ENCODE measurements around the gene EIF3L.

The EIF3L gene

DNA sequence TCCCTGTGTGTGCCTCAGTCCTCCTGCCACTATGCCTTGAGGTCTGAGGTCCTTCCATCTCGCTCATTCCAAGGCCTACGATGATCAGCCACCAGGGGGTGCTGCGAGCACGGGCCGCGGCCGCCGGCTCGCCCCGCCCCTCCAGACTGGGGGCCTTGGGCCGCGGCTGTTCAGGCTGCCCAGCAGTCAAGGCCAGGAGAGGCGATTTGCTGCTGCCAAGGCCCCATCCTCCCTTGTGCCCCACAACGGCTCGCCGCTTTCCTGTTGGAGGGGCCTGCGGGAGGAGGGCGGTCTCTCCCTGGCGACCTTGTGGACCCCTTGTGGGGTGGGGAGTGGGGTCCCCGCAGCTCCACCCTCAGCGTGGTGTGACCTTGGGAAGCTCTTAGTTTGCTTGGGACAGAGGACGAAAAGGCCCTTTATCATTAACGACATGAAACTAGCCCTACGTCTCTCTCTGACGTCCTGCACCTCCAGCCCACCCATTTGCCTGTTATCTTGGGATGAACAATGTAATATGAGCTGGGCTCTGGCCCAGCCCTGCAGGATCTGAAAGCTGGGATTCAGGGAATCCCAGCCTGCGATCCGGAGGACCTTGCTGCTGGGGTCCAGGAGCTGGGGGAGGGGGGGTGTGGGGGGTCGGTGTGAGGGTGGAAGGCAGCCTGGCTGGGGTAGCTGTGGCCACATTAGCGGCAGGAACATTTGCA is 31.4 kb upstream of the EIF3L start:
- DNase-seq: peak; percentile 76

- no peak for DNase-seq
Observed at GRCh38 chr22:37818409-37819104, 30.7 kb upstream of the EIF3L start.

- DNase-seq: no peak
Observed at GRCh38 chr22:37819105-37819433, 30.1 kb upstream of the EIF3L start.

DNA sequence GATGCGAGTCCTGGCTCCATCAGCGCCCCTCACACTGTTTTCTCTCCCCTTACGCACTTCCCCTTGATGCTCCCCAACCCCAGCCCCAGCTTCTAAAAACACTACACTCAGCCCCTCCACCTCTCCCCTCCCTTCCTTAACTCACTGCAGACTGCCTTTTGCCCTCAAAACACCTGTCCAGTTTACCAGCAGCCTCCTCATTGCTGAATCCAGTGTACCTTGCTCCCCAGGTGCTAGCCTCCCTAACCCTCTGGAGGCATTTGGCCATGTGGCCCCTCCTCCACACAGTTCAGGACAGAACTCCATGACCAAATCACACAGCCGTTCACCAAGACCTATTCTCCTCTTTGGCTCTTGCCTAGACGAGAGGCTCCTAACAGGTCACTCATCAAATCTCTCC is 28.9 kb upstream of the EIF3L start:
- DNase-seq: no peak

DNA sequence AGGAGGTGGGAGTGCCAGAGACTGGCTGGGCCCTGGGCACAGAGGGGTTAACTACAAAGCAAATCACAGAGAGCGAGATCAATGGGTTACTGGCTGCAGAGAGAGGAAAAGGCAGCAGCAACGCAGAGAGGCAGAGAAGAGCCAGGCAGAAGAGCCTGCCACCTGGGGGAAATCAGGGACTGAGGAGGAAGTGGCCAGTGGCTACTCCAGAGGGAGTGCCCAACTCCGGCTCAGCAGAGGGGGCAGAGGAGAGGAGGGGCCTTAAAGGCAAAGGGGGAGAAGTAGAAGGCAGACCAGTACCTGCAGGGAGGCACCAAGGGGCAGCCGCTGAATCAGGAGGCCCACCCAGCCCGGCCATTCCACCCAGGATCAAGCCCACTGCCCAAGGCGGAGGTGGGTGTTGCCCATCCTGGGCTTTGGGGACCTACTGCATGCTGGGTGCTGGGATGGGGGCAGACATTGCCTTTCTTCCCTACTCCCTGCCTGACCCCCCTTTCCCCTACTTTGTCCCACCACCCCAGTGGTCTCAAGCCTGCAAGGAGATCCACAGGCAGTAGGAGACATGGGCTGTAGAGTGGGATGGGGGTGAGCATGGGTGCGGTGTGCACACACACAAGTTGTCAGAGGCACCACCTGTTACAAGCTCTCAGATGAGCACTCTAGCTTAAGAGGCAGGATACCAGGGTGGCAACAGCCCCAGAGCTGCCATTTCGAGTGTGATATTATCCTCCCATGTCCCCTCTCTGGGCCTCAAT is 27.0 kb upstream of the EIF3L start:
- DNase-seq: no peak

DNA sequence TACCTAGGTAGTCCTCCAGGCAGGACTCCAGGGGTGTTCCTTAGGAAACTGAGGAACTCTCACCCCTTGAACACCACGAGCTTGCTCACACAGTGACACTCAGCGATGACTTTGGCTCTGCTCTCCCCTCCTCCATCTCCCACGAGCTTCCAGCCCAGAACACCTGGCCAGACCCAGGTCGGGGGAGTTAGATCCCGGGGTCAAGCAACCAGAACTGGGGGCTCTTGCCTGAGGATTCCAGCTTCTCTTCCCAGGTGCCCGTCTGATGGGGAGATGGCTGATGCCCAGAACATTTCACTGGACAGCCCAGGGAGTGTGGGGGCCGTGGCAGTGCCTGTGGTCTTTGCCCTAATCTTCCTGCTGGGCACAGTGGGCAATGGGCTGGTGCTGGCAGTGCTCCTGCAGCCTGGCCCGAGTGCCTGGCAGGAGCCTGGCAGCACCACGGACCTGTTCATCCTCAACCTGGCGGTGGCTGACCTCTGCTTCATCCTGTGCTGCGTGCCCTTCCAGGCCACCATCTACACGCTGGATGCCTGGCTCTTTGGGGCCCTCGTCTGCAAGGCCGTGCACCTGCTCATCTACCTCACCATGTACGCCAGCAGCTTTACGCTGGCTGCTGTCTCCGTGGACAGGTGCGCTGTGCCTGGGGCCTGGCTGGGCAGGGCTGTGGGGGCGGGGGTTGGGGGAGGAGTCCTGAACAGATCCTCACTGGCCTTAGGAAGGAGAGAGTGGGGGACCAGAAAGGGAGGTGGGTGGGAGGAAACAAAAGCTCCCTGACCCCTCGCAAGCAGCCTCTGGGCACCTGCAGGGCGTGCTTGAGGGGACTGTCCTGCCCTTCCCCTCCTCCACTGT is 25.9 kb upstream of the EIF3L start, which contains the start of gene GALR3:
Gene GALR3, plus strand, starts transcription at position 249 of the 852 bp plus-strand sequence. Its CDS starts 25 bp downstream, at position 274.
- no peak for DNase-seq

- no peak for DNase-seq
Observed at GRCh38 chr22:37824674-37825641, 24.3 kb upstream of the EIF3L start.

DNA sequence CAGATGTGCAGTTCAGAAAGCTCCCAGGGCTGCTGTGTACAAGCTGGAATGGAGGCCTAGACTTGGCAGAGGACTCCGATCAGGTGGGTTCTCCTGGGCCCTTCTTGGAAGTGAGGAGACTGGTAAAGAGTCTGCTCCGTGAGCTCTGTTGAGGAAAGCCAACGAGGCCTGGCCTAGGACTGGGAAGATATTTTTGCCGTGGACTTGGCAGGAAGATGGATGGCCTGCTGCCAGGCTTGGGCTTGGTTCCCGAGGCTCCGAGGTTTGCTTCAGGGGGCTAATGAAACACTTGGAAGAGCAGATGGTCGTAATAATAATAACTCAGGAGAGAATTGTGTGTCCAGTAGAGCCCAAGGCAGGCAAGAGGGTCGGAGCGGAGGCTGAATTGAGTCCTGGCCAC is 22.2 kb upstream of the EIF3L start:
- DNase-seq: no peak

GRCh38 chr22:37830093-37830842 is 19.0 kb upstream of the EIF3L start:
- DNase-seq: no peak

GRCh38 chr22:37831472-37831871 is 17.7 kb upstream of the EIF3L start:
- no peak for DNase-seq

- no peak for DNase-seq
Observed at GRCh38 chr22:37832022-37832857, 17.0 kb upstream of the EIF3L start.

GRCh38 chr22:37842015-37842793 is 7.0 kb upstream of the EIF3L start:
- DNase-seq: no peak

- DNase-seq: no peak
Observed at GRCh38 chr22:37843741-37844089, 5.5 kb upstream of the EIF3L start.

DNA sequence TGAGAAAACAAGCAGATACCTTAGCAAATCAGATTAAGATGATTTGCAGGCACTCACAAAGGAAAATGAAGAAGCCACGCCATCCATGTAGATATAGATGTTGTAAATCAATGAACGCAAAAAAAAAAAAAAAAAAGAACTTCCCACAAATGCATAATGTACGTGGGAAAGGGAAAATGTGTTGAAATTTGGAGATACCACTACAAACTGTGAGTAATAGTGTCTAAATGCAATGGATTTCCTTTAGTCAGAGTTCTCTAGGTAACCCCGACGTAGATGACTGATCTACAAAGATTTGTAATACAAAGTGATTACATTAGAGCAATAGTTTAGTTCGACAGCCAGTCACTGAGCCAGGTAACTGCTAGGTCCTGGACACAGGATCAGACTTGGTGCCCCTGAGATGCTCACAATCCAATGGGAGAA is 4.3 kb upstream of the EIF3L start:
- no peak for DNase-seq

GRCh38 chr22:37846433-37846832 is 2.8 kb upstream of the EIF3L start:
- no peak for DNase-seq

DNA sequence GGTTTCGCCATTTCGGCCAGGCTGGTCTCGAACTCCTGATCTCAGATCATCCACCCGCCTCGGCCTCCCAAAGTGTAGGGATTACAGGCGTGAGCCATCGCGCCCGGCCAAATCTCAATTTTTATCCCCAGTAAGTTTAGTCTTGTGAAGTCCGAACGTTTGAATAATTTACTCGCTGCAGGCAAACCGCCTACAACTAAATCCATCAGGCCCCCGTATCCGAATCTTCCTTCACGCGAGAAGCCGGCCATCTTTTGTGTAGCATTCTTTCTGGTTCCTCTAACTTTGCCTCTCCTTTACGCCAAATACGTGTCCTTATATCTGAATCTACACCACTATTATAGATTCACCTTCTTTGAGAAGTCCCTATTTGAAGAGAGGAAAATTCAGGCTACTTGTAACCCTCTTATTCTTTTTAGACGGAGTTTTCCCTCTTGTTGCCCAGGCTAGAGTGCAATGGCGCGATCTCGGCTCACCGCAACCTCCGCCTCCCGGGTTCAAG is 581 bp upstream of the EIF3L start:
- no peak for DNase-seq

GRCh38 chr22:37850801-37851200 is 1.6 kb downstream of the EIF3L start:
- DNase-seq: no peak

- DNase-seq: no peak
Observed at GRCh38 chr22:37852418-37852817, 3.2 kb downstream of the EIF3L start.

GRCh38 chr22:37854946-37855345 is 5.7 kb downstream of the EIF3L start:
- no peak for DNase-seq

Measured in amniotic stem cell (primary cell).